ENCODE data around the gene MAGEA1.

DNA sequence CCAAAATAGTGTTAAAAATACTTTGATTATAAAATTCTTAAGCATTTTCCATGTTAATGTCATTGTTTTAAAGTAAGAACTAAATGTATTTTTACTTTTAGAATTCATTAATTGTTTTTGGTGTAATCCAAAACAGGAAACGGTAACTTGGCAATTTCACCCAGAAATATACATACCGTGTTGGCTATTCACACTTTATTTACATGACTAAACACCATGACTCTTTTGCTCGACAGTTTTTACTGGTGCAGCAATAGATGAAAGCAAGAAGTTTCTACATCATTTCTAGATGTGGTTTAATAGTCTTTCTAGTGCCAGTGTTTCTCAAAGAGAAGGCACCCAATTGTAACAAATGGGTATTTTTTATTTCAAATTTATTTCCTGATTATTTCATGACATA lies 25.6 kb upstream of the MAGEA1 start:
- TF ChIP-seq POLR2A (IDR thresholded peaks at IDR 0.05), result no peak
- TF ChIP-seq, protein P1, sequence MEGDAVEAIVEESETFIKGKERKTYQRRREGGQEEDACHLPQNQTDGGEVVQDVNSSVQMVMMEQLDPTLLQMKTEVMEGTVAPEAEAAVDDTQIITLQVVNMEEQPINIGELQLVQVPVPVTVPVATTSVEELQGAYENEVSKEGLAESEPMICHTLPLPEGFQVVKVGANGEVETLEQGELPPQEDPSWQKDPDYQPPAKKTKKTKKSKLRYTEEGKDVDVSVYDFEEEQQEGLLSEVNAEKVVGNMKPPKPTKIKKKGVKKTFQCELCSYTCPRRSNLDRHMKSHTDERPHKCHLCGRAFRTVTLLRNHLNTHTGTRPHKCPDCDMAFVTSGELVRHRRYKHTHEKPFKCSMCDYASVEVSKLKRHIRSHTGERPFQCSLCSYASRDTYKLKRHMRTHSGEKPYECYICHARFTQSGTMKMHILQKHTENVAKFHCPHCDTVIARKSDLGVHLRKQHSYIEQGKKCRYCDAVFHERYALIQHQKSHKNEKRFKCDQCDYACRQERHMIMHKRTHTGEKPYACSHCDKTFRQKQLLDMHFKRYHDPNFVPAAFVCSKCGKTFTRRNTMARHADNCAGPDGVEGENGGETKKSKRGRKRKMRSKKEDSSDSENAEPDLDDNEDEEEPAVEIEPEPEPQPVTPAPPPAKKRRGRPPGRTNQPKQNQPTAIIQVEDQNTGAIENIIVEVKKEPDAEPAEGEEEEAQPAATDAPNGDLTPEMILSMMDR (IDR thresholded peaks at IDR 0.05), result no peak
